HUDEP-2 (cell line): ENCODE measurements around the gene LAMB3.
A peak's percentile ranks its signal among the peaks of the same experiment; 100 is the strongest.

Experiments used
- DNase-seq, 76 experiments: peaks; one replicate each; lab custom pipeline; 2025; ENCODE audit not compliant: unreplicated experiment in 76 of 76; lab: John Stamatoyannopoulos, UW

LAMB3 gene

GRCh38 chr1:209569455-209570207, 82.6 kb downstream of the LAMB3 start:
- peak in 58 of 76 experiments; percentile 3 to 64 (median 26) for DNase-seq

GRCh38 chr1:209567698-209568175, 84.5 kb downstream of the LAMB3 start:
- DNase-seq, result no peak

GRCh38 chr1:209565759-209566678, 86.2 kb downstream of the LAMB3 start:
- DNase-seq, result peak in 62 of 76 experiments; percentile 5 to 84 (median 44)
